Nephron (organoid): ENCODE measurements around the gene RELB.

Experiments
- H3K27ac Mint-ChIP-seq, 3 experiments: 2 replicates each; pipeline ENCODE4 v1.8.0; 2020; ENCODE audit warnings: mixed read lengths in 3 of 3, mild to moderate bottlenecking in 2 of 3, moderate library complexity in 1 of 3
- H3K27me3 Mint-ChIP-seq: 2 replicates; pipeline ENCODE4 v1.8.0; 2021; ENCODE audit warnings: low read depth, mild to moderate bottlenecking, moderate library complexity, mixed read lengths
- H3K36me3 Mint-ChIP-seq: 2 replicates; pipeline ENCODE4 v1.8.0; 2020; ENCODE audit warnings: low read depth, mixed read lengths
- H3K4me1 Mint-ChIP-seq: 2 replicates; pipeline ENCODE4 v1.8.0; 2020; ENCODE audit warnings: mixed read lengths
- H3K4me3 Mint-ChIP-seq, 3 experiments: 2 replicates each; pipeline ENCODE4 v1.8.0; 2020; ENCODE audit warnings: mild to moderate bottlenecking in 3 of 3, mixed read lengths in 3 of 3, moderate library complexity in 2 of 3
- H3K9me3 Mint-ChIP-seq: 2 replicates; pipeline ENCODE4 v1.8.0; 2020; ENCODE audit warnings: mixed read lengths
- CTCF ChIP-seq, 3 experiments: fragments of 200-600 bp; sonication (generic); IDR thresholded peaks; one replicate each; pipeline ENCODE4 v1.5.0; 2021; ENCODE audit warnings: antibody characterized with exemption in 3 of 3; ENCODE audit not compliant: unreplicated experiment in 3 of 3

The RELB gene

DNA sequence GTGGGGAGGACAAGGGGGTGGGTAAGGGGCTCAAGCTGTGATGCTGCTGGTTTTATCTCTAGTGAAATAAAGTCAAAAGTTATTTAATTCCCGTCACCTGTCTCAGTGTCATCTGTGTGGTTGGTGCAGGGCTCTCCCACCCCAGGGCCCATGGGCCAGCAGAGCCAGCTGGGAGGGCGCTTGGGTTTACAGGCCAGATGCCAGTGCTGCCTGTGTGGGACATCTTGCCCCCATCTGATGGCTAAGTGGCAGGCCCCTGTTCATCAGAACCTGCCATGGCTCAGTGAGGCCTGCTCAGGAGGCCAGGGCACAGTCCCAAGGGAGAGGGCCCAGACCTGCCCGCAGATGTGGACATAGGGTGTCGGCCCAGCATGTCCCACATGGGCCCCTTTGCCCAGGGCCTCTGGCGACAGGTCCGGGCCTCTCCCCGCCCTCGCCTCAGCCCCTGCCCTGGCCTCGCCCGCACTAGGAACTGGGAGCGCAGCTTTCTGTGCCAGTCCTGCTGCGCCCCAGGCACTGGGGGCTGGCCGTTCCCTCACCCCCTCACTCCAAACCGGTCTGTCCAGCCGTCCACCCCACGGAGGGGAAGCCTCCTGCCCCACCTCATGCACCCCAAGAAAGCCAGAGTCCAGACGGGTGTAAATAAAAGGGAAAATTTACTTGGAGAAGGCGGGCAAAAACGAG lies 69.7 kb downstream of the RELB start:
- H3K4me1 Mint-ChIP-seq: peaks cover 5% of the 10 kb centered on the region
- peaks cover 12% of the 10 kb centered on the region for H3K27me3 Mint-ChIP-seq
- TF ChIP-seq CTCF (IDR thresholded peaks at IDR 0.05; ENCODE audit: unreplicated experiment in 3 of 3): no peak
- no peak overlapping the region for H3K4me3 Mint-ChIP-seq
- H3K9me3 Mint-ChIP-seq: no peaks in the 10 kb centered on the region
- H3K36me3 Mint-ChIP-seq: peaks cover 18% of the 10 kb centered on the region
- H3K27ac Mint-ChIP-seq: no peak overlapping the region

- H3K27ac Mint-ChIP-seq: no peak overlapping the region
- no peak for TF ChIP-seq CTCF (IDR thresholded peaks at IDR 0.05; ENCODE audit: unreplicated experiment in 3 of 3)
- peaks cover 6% of the 10 kb centered on the region for H3K4me1 Mint-ChIP-seq
- H3K27me3 Mint-ChIP-seq: peaks cover 14% of the 10 kb centered on the region
- H3K36me3 Mint-ChIP-seq: peaks cover 18% of the 10 kb centered on the region
- no peak overlapping the region for H3K4me3 Mint-ChIP-seq
- H3K9me3 Mint-ChIP-seq: no peaks in the 10 kb centered on the region
These were observed 70.3 kb downstream of the RELB start for GRCh38 chr19:45071545-45071938.

GRCh38 chr19:45071969-45072790 lies 70.9 kb downstream of the RELB start:
- peaks cover 18% of the 10 kb centered on the region for H3K36me3 Mint-ChIP-seq
- H3K27me3 Mint-ChIP-seq: peaks cover 20% of the 10 kb centered on the region
- no peak overlapping the region for H3K27ac Mint-ChIP-seq
- TF ChIP-seq CTCF (IDR thresholded peaks at IDR 0.05; ENCODE audit: unreplicated experiment in 3 of 3): no peak
- H3K4me3 Mint-ChIP-seq: no peak overlapping the region
- peaks cover 11% of the 10 kb centered on the region for H3K4me1 Mint-ChIP-seq
- H3K9me3 Mint-ChIP-seq: no peaks in the 10 kb centered on the region

DNA sequence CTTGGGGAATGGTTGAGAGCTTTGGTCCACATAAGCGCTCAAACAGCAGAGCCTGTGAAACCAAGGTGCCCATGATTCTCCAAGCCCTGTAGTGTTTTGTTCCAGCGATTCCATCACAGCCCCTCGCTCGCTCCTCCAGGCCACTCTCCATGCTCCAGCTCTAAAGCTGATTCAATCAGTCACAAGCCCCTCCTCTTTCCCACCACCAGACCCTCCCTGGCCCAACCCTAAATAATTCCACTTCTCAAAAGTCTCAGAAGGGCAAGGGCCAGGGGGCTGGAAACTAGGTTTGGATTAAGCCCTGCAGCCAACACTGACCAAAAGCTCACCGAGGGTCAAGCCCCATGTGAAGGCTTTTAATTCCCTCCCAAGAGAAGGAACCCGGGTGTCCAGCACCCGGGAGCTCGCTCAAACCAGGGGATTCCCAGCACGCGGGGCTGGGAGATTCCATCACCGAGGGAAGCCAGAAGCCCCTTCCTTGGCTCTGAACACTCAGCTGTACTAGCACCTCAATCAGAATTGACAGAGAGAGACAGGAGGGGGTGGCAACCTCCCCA lies 73.6 kb downstream of the RELB start:
- Mint-ChIP-seq H3K4me3 (peak overlapping the region; percentile 41 to 59 (median 52)), H3K4me1 (peaks cover 11% of the 10 kb centered on the region), H3K9me3 (no peaks in the 10 kb centered on the region), H3K27me3 (peaks cover 29% of the 10 kb centered on the region), H3K36me3 (peaks cover 5% of the 10 kb centered on the region), H3K27ac (peak overlapping the region in 1 of 3 experiments; percentile 42)
- no peak for TF ChIP-seq CTCF (IDR thresholded peaks at IDR 0.05; ENCODE audit: unreplicated experiment in 3 of 3)

- Mint-ChIP-seq H3K27ac (no peak overlapping the region), H3K27me3 (peaks cover 29% of the 10 kb centered on the region), H3K4me1 (peaks cover 11% of the 10 kb centered on the region), H3K4me3 (peak overlapping the region; percentile 52 to 71 (median 61)), H3K36me3 (peaks cover 1% of the 10 kb centered on the region), H3K9me3 (no peaks in the 10 kb centered on the region)
- TF ChIP-seq CTCF (IDR thresholded peaks at IDR 0.05; ENCODE audit: unreplicated experiment in 3 of 3): no peak
These were observed 74.2 kb downstream of the RELB start for GRCh38 chr19:45075301-45076028.
